ENCODE results near the gene CCDC106.

Gene CCDC106

GRCh38 chr19:55670280-55671053 lies 22.5 kb downstream of the CCDC106 start:
- DNase-seq = no peak

- DNase-seq = no peak
Observed at GRCh38 chr19:55671054-55671378, 23.0 kb downstream of the CCDC106 start.

GRCh38 chr19:55672418-55672817 lies 24.4 kb downstream of the CCDC106 start:
- no peak for DNase-seq

GRCh38 chr19:55673465-55673864 lies 25.5 kb downstream of the CCDC106 start:
- no peak for DNase-seq

GRCh38 chr19:55673889-55674288 lies 25.9 kb downstream of the CCDC106 start:
- DNase-seq = no peak

- no peak for DNase-seq
Observed at GRCh38 chr19:55674459-55674840, 26.4 kb downstream of the CCDC106 start.

- DNase-seq = peak; percentile 81
Observed at GRCh38 chr19:55674841-55675660, 27.0 kb downstream of the CCDC106 start, which contains the start of gene EPN1. Gene EPN1, plus strand, starts transcription at chr19:55675226. Its CDS starts 3,402 bp downstream, at chr19:55678628.

- no peak for DNase-seq
Observed at GRCh38 chr19:55675661-55676354, 27.8 kb downstream of the CCDC106 start.

GRCh38 chr19:55676383-55676782 lies 28.4 kb downstream of the CCDC106 start:
- DNase-seq = no peak

- DNase-seq = no peak
Observed at GRCh38 chr19:55676889-55677505, 29.0 kb downstream of the CCDC106 start.

- DNase-seq = no peak
Observed at GRCh38 chr19:55677572-55678028, 29.6 kb downstream of the CCDC106 start.

- DNase-seq = no peak
Observed at GRCh38 chr19:55678121-55678671, 30.2 kb downstream of the CCDC106 start.

GRCh38 chr19:55679343-55680257 lies 31.6 kb downstream of the CCDC106 start:
- DNase-seq = no peak

GRCh38 chr19:55680339-55681130 lies 32.5 kb downstream of the CCDC106 start:
- DNase-seq = no peak

- no peak for DNase-seq
Observed at GRCh38 chr19:55681131-55682092, 33.4 kb downstream of the CCDC106 start.

GRCh38 chr19:55683449-55684261 lies 35.6 kb downstream of the CCDC106 start:
- no peak for DNase-seq

- no peak for DNase-seq
Observed at GRCh38 chr19:55684946-55685681, 37.1 kb downstream of the CCDC106 start.

- no peak for DNase-seq
Observed at GRCh38 chr19:55685776-55686175, 37.8 kb downstream of the CCDC106 start.

Data from NCI-H2081 treated with DMSO at 0.1 percent for 48 hours (cell line).